ENCODE results near the gene ZNF398. TPM values are rescaled to one million over a fixed set of nuclear protein-coding genes. Genes with fewer than 3 reads are reported as not detected.
A peak's percentile ranks its signal among the peaks of the same experiment; 100 is the strongest.

ZNF398 gene
- total RNA-seq = 10 to 100 TPM; 12.1 to 13.2 TPM

GRCh38 chr7:149147072-149147751 lies at the start of gene ZNF398:
Gene ZNF398 (plus strand): TSS chr7:149147453. CDS start chr7:149147743, 290 bp downstream.
- no peaks in the 10 kb centered on the region for H3K9me3 Mint-ChIP-seq (ENCODE audit: low read depth)
- peak; percentile 82 for ATAC-seq
- H3K4me1 Mint-ChIP-seq = peaks cover 29% of the 10 kb centered on the region
- CTCF ChIA-PET = interaction anchor here (0.6 to 4.6 kb wide), 20 partner anchors 9 to 276 kb away, joined by 3 to 61 read pairs (median 5); partner anchors contain the start of genes ZNF212, ZNF282, ZNF425 and ZNF783
- no peaks in the 10 kb centered on the region for H3K27me3 Mint-ChIP-seq
- peak within 1 kb of the TSS; percentile 88 for H3K27ac Mint-ChIP-seq
- peak; percentile 79 for DNase-seq
- peaks cover 7% of the 10 kb centered on the region for H3K36me3 Mint-ChIP-seq
- H3K4me3 Mint-ChIP-seq = peak within 1 kb of the TSS; percentile 90

- DNase-seq (no peak), ATAC-seq (no peak)
- H3K27me3 Mint-ChIP-seq = no peaks in the 10 kb centered on the region
- H3K9me3 Mint-ChIP-seq (ENCODE audit: low read depth) = no peaks in the 10 kb centered on the region
- no peaks in the 10 kb centered on the region for H3K4me1 Mint-ChIP-seq
- CTCF ChIA-PET = interaction anchor here (1.4 to 2.3 kb wide), 2 partner anchors 27 to 94 kb away, joined by 4 to 9 read pairs; no protein-coding TSS in a partner anchor
- no peak overlapping the region for H3K4me3 Mint-ChIP-seq
- H3K27ac Mint-ChIP-seq = no peak overlapping the region
- no peaks in the 10 kb centered on the region for H3K36me3 Mint-ChIP-seq
These were observed 48.2 kb upstream of the ZNF398 start for GRCh38 chr7:149099058-149099457.

- no peaks in the 10 kb centered on the region for H3K4me1 Mint-ChIP-seq
- H3K9me3 Mint-ChIP-seq (ENCODE audit: low read depth) = no peaks in the 10 kb centered on the region
- no peak overlapping the region for H3K27ac Mint-ChIP-seq
- CTCF ChIA-PET = interaction anchor here (0.6 kb wide), 1 partner anchor 1010 kb away, joined by 4 read pairs; no protein-coding TSS in a partner anchor
- ATAC-seq = no peak
- no peak overlapping the region for H3K4me3 Mint-ChIP-seq
- no peaks in the 10 kb centered on the region for H3K36me3 Mint-ChIP-seq
- DNase-seq = no peak
- H3K27me3 Mint-ChIP-seq = no peaks in the 10 kb centered on the region
These were observed 46.4 kb upstream of the ZNF398 start for GRCh38 chr7:149100821-149101220.

- H3K9me3 Mint-ChIP-seq (ENCODE audit: low read depth) = no peaks in the 10 kb centered on the region
- H3K4me1 Mint-ChIP-seq = no peaks in the 10 kb centered on the region
- no peaks in the 10 kb centered on the region for H3K27me3 Mint-ChIP-seq
- DNase-seq (no peak), ATAC-seq (no peak)
- no peak overlapping the region for H3K4me3 Mint-ChIP-seq
- no peaks in the 10 kb centered on the region for H3K36me3 Mint-ChIP-seq
- no peak overlapping the region for H3K27ac Mint-ChIP-seq
- CTCF ChIA-PET = no interaction called here
These were observed 44.6 kb upstream of the ZNF398 start for GRCh38 chr7:149102666-149103065.

GRCh38 chr7:149103424-149103823 lies 43.8 kb upstream of the ZNF398 start:
- Mint-ChIP-seq H3K4me3 (no peak overlapping the region), H3K27ac (no peak overlapping the region), H3K27me3 (no peaks in the 10 kb centered on the region), H3K9me3 (ENCODE audit: low read depth) (no peaks in the 10 kb centered on the region), H3K36me3 (no peaks in the 10 kb centered on the region), H3K4me1 (no peaks in the 10 kb centered on the region)
- ATAC-seq = no peak
- CTCF ChIA-PET = no interaction called here
- no peak for DNase-seq

GRCh38 chr7:149104214-149104613 lies 43.0 kb upstream of the ZNF398 start:
- H3K27ac Mint-ChIP-seq = no peak overlapping the region
- H3K9me3 Mint-ChIP-seq (ENCODE audit: low read depth) = no peaks in the 10 kb centered on the region
- ATAC-seq (no peak), DNase-seq (no peak)
- no peaks in the 10 kb centered on the region for H3K27me3 Mint-ChIP-seq
- H3K4me3 Mint-ChIP-seq = no peak overlapping the region
- no peaks in the 10 kb centered on the region for H3K36me3 Mint-ChIP-seq
- no peaks in the 10 kb centered on the region for H3K4me1 Mint-ChIP-seq
- CTCF ChIA-PET = interaction anchor here (0.7 kb wide), 1 partner anchor 38 kb away, joined by 3 read pairs; no protein-coding TSS in a partner anchor

- no peak for ATAC-seq
These were observed 42.5 kb upstream of the ZNF398 start for GRCh38 chr7:149104749-149105148.

GRCh38 chr7:149109969-149110368 lies 37.3 kb upstream of the ZNF398 start:
- Mint-ChIP-seq H3K4me3 (no peak overlapping the region), H3K27ac (no peak overlapping the region), H3K27me3 (no peaks in the 10 kb centered on the region), H3K9me3 (ENCODE audit: low read depth) (no peaks in the 10 kb centered on the region), H3K36me3 (no peaks in the 10 kb centered on the region), H3K4me1 (no peaks in the 10 kb centered on the region)
- ATAC-seq = no peak
- CTCF ChIA-PET = interaction anchor here (1.0 kb wide), 1 partner anchor 13 kb away, joined by 3 read pairs; no protein-coding TSS in a partner anchor
- no peak for DNase-seq

More at GRCh38 chr7:149104749-149105148, 42.5 kb upstream of the ZNF398 start:
- H3K4me3 Mint-ChIP-seq = no peak overlapping the region
- no peak overlapping the region for H3K27ac Mint-ChIP-seq
- no peaks in the 10 kb centered on the region for H3K9me3 Mint-ChIP-seq (ENCODE audit: low read depth)
- no peaks in the 10 kb centered on the region for H3K36me3 Mint-ChIP-seq
- DNase-seq = no peak
- H3K4me1 Mint-ChIP-seq = no peaks in the 10 kb centered on the region
- CTCF ChIA-PET = interaction anchor here (0.7 kb wide), 1 partner anchor 39 kb away, joined by 3 read pairs; no protein-coding TSS in a partner anchor
- H3K27me3 Mint-ChIP-seq = no peaks in the 10 kb centered on the region

GRCh38 chr7:149125189-149125862 lies 21.9 kb upstream of the ZNF398 start:
- H3K27ac Mint-ChIP-seq = peak overlapping the region; percentile 94
- H3K9me3 Mint-ChIP-seq (ENCODE audit: low read depth) = no peaks in the 10 kb centered on the region
- H3K4me1 Mint-ChIP-seq = peaks cover 22% of the 10 kb centered on the region
- DNase-seq (no peak), ATAC-seq (no peak)
- H3K4me3 Mint-ChIP-seq = peak overlapping the region; percentile 88
- H3K27me3 Mint-ChIP-seq = no peaks in the 10 kb centered on the region
- peaks cover 21% of the 10 kb centered on the region for H3K36me3 Mint-ChIP-seq
- CTCF ChIA-PET = interaction anchor here (0.6 to 5.0 kb wide), 14 partner anchors 10 to 184 kb away, joined by 3 to 61 read pairs (median 5); partner anchors contain the start of genes ZNF282, ZNF398 and ZNF783

GRCh38 chr7:149125863-149126661 lies 21.2 kb upstream of the ZNF398 start, which contains the start of gene ZNF425:
Gene ZNF425 (minus strand): TSS chr7:149126324. CDS start chr7:149126213, 111 bp downstream.
- DNase-seq (peak; percentile 94), ATAC-seq (peak; percentile 89)
- Mint-ChIP-seq H3K27ac (peak within 1 kb of the TSS; percentile 99), H3K4me1 (peaks cover 22% of the 10 kb centered on the region), H3K36me3 (peaks cover 29% of the 10 kb centered on the region), H3K27me3 (no peaks in the 10 kb centered on the region), H3K9me3 (ENCODE audit: low read depth) (peaks cover 5% of the 10 kb centered on the region), H3K4me3 (peak within 1 kb of the TSS; percentile 88)
- CTCF ChIA-PET = interaction anchor here (0.6 to 5.0 kb wide), 17 partner anchors 10 to 184 kb away, joined by 3 to 61 read pairs (median 5); partner anchors contain the start of genes ZNF282, ZNF398 and ZNF783

GRCh38 chr7:149126662-149127266 lies 20.5 kb upstream of the ZNF398 start:
- peaks cover 5% of the 10 kb centered on the region for H3K9me3 Mint-ChIP-seq (ENCODE audit: low read depth)
- peaks cover 22% of the 10 kb centered on the region for H3K4me1 Mint-ChIP-seq
- H3K27me3 Mint-ChIP-seq = no peaks in the 10 kb centered on the region
- CTCF ChIA-PET = interaction anchor here (0.6 to 5.0 kb wide), 14 partner anchors 16 to 185 kb away, joined by 3 to 61 read pairs (median 4); partner anchors contain the start of genes ZNF282 and ZNF398
- peak overlapping the region; percentile 99 for H3K27ac Mint-ChIP-seq
- ATAC-seq (peak; percentile 57), DNase-seq (peak; percentile 79)
- peaks cover 36% of the 10 kb centered on the region for H3K36me3 Mint-ChIP-seq
- peak overlapping the region; percentile 88 for H3K4me3 Mint-ChIP-seq

GRCh38 chr7:149130572-149131198 lies 16.6 kb upstream of the ZNF398 start:
- DNase-seq = no peak
- H3K27ac Mint-ChIP-seq = no peak overlapping the region
- peaks cover 11% of the 10 kb centered on the region for H3K4me1 Mint-ChIP-seq
- no peak for ATAC-seq
- CTCF ChIA-PET = interaction anchor here (1.4 kb wide), 1 partner anchor 102 kb away, joined by 3 read pairs; the partner anchor contains the start of gene PDIA4
- H3K36me3 Mint-ChIP-seq = peaks cover 50% of the 10 kb centered on the region
- H3K4me3 Mint-ChIP-seq = no peak overlapping the region
- no peaks in the 10 kb centered on the region for H3K27me3 Mint-ChIP-seq
- H3K9me3 Mint-ChIP-seq (ENCODE audit: low read depth) = peaks cover 5% of the 10 kb centered on the region

All from activated CD8-positive, alpha-beta memory T cell treated with anti-CD3 and anti-CD28 coated beads, Interleukin-2, amount 10 ng/mL, durations not matched to agents 7 days and 5 days (primary cell).